ENCODE results near the gene SLC2A8. TPM values are rescaled to one million over a fixed set of nuclear protein-coding genes. Genes with fewer than 3 reads are reported as not detected.

Gene SLC2A8
- total and polyA plus RNA-seq, 12 donors = 17.1 to 121 (median 62.0) TPM

DNA sequence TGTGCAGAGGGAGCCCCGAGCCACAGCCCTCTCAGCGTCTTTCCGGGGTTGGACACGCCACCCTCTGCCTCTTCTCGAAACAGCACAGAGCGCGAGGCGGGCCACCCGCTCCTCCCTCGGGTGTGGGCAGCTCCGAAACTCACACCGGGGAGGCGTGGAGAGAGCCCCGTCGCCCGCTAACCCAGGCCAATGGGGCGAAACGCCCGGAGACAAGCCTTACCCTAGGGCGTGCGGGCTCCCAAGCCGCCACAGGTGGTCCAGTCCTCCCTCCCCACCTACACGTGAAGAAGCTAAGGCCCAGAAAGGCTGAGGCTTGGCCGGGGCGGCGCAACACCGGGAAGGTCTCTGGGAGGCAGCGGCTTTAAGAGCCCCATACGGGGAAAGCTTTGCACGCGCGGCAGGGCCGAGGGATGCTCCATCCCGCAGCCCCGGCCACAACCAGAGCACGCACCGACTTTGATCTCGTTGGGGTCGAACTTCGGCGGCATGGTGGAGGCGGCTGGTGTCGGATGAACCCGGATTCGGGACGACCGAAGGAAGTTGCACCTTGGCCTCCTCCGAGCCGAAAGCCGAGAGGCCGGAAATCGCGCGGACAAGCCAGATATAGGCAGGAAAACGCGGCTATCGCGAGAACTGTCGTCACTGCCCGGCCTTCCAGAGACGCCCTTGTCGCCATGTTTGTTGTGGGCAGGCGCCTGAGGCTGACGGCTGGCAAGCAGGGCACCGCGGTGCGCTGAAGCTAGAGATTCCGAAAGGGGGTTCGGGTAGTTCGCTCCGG is 54.0 kb downstream of the SLC2A8 start, which contains the start of the genes LRSAM1 and RPL12:
TSS of gene LRSAM1 (plus strand) at position 681 of the 778 bp plus-strand sequence. CDS start 3,018 bp downstream, outside the sequence.
TSS of gene RPL12 (minus strand) at position 577 of the 778 bp plus-strand sequence. CDS start at position 488, 89 bp downstream.
- Histone ChIP-seq H3K27ac (peak within 1 kb of the TSS; percentile 87 to 93 (median 93)), H3K4me3 (peak within 1 kb of the TSS; percentile 63 to 81 (median 76)), H3K36me3 (replicated peaks in 1 of 2) (peaks cover 0 to 54% of the 10 kb centered on the region in 2 donors), H3K9me3 (replicated peaks in 1 of 3) (no peaks in the 10 kb centered on the region), H3K4me1 (replicated peaks in 1 of 2) (peaks cover 16 to 38% of the 10 kb centered on the region in 2 donors), H3K27me3 (no peaks in the 10 kb centered on the region)
- TF ChIP-seq, protein P1, sequence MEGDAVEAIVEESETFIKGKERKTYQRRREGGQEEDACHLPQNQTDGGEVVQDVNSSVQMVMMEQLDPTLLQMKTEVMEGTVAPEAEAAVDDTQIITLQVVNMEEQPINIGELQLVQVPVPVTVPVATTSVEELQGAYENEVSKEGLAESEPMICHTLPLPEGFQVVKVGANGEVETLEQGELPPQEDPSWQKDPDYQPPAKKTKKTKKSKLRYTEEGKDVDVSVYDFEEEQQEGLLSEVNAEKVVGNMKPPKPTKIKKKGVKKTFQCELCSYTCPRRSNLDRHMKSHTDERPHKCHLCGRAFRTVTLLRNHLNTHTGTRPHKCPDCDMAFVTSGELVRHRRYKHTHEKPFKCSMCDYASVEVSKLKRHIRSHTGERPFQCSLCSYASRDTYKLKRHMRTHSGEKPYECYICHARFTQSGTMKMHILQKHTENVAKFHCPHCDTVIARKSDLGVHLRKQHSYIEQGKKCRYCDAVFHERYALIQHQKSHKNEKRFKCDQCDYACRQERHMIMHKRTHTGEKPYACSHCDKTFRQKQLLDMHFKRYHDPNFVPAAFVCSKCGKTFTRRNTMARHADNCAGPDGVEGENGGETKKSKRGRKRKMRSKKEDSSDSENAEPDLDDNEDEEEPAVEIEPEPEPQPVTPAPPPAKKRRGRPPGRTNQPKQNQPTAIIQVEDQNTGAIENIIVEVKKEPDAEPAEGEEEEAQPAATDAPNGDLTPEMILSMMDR (IDR thresholded peaks at IDR 0.05) = no peak
- peak; percentile 99 to 100 for TF ChIP-seq POLR2A (IDR thresholded peaks at IDR 0.05)
- intact Hi-C loops (cut with DNase I) = no loop called here
- peak; percentile 96 to 99 (median 98) for DNase-seq
- 0 to 2% (median 2%) methylated on average over 3 to 71 of the region's 71 CpGs; no CpG with 5 or more reads in 1 of the 4 donors for WGBS, 4 donors

DNA sequence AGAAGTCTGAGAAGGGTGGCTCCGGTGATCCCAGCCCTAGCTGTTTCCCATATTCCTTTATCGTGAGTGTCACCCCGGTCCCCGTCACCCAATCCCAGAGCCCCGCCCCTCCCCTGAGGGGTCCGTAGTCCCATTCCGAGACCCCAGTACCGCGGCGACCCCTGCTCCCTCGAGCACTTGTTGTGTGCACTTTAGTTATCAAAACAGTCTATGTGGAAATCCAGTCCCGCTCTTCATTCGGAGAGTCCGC is 54.6 kb downstream of the SLC2A8 start:
- Histone ChIP-seq H3K4me3 (peak overlapping the region; percentile 31 to 76 (median 58)), H3K36me3 (replicated peaks in 1 of 2) (peaks cover 0 to 49% of the 10 kb centered on the region in 2 donors), H3K27me3 (no peaks in the 10 kb centered on the region), H3K4me1 (replicated peaks in 1 of 2) (peaks cover 16 to 38% of the 10 kb centered on the region in 2 donors), H3K9me3 (replicated peaks in 1 of 3) (no peaks in the 10 kb centered on the region), H3K27ac (peak overlapping the region; percentile 87 to 93 (median 93))
- TF ChIP-seq POLR2A (IDR thresholded peaks at IDR 0.05) = no peak
- TF ChIP-seq, protein P1 (IDR thresholded peaks at IDR 0.05) = no peak
- no peak for DNase-seq
- WGBS, 4 donors = 0 to 3% (median 0%) methylated on average over 1 to 14 of the region's 14 CpGs
- intact Hi-C loops (cut with DNase I) = no loop called here

- TF ChIP-seq POLR2A (IDR thresholded peaks at IDR 0.05) = no peak
- TF ChIP-seq, protein P1 (IDR thresholded peaks at IDR 0.05) = no peak
- Histone ChIP-seq H3K27ac (peak overlapping the region; percentile 87 to 93 (median 93)), H3K4me3 (peak overlapping the region; percentile 31 to 76 (median 58)), H3K36me3 (replicated peaks in 1 of 2) (peaks cover 0 to 44% of the 10 kb centered on the region in 2 donors), H3K9me3 (replicated peaks in 1 of 3) (no peaks in the 10 kb centered on the region), H3K4me1 (replicated peaks in 1 of 2) (peaks cover 16 to 38% of the 10 kb centered on the region in 2 donors), H3K27me3 (no peaks in the 10 kb centered on the region)
- peak in 6 of 7 donors; percentile 45 to 68 (median 52) for DNase-seq
- intact Hi-C loops (cut with DNase I) = no loop called here
- 12 to 19% (median 16%) methylated on average over 12 to 29 of the region's 29 CpGs for WGBS, 4 donors
Measured at GRCh38 chr9:127451858-127452656, 55.1 kb downstream of the SLC2A8 start.

DNA sequence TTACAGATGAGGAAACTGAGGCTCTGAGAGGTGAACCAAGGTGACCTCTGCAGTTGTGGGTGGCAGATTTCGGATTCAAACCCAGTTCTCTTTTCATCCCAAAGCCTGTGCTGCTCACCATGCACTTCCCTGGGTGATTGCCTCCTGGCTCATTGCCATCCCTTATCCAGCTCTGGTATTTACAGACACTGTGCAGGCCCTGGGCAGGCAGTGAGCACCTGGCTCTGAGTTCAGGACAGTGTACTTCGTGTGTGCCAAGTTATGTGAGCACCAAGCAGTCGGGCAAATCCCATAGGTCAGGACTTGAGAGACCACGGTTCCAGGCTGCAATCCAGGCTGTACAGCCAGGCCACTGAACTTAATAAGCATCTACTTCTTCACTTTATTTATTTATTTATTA is 55.7 kb downstream of the SLC2A8 start:
- TF ChIP-seq POLR2A (IDR thresholded peaks at IDR 0.05) = no peak
- TF ChIP-seq, protein P1 (IDR thresholded peaks at IDR 0.05) = no peak
- intact Hi-C loops (cut with DNase I) = no loop called here
- Histone ChIP-seq H3K36me3 (replicated peaks in 1 of 2) (peaks cover 0 to 44% of the 10 kb centered on the region in 2 donors), H3K4me3 (no peak overlapping the region), H3K9me3 (replicated peaks in 1 of 3) (no peaks in the 10 kb centered on the region), H3K4me1 (replicated peaks in 1 of 2) (peaks cover 16 to 38% of the 10 kb centered on the region in 2 donors), H3K27me3 (no peaks in the 10 kb centered on the region), H3K27ac (no peak overlapping the region)
- peak; percentile 40 to 78 (median 65) for DNase-seq
- 57 to 82% (median 74%) methylated on average over 4 of the region's 4 CpGs for whole genome bisulfite sequencing, 4 donors

Measured in adrenal gland (tissue), 12 donors.